Neutrophil (primary cell): Measurements from ENCODE around the gene OPRD1.
"Not testable (repeated sequence)": the region's sequence is repeated elsewhere in the genome, so short reads cannot be mapped to it uniquely, and the experiment has no call there.

Experiments
- H3K27ac ChIP-seq: fragments of 200-600 bp; sonication (generic); 2 replicates; pipeline ENCODE4 v1.5.1; 2016; ENCODE audit warnings: mild to moderate bottlenecking, moderate library complexity
- H3K27me3 ChIP-seq: fragments of 200-600 bp; sonication (generic); 2 replicates; pipeline ENCODE4 v1.6.0; 2016; ENCODE audit warnings: mild to moderate bottlenecking
- H3K36me3 ChIP-seq: fragments of 200-600 bp; sonication (generic); 2 replicates; pipeline ENCODE4 v1.5.1; 2017
- H3K4me1 ChIP-seq, 2 experiments: fragments of 200-600 bp in 1 of 2; sonication (generic) in 1 of 2; 1 replicate in 1 of 2; 2 replicates in 1 of 2; pipeline versions ENCODE4 v1.5.1 to v1.6.1; 2013 to 2016; ENCODE audit warnings: low read depth in 1 of 2, low read length in 1 of 2, mild to moderate bottlenecking in 1 of 2, moderate library complexity in 1 of 2; ENCODE audit not compliant: control insufficient read depth in 1 of 2, insufficient read depth in 1 of 2
- H3K4me3 ChIP-seq, 2 experiments: fragments of 200-600 bp in 1 of 2; sonication (generic) in 1 of 2; 1 replicate in 1 of 2; 2 replicates in 1 of 2; pipeline ENCODE4 v1.5.1; 2013 to 2016; ENCODE audit warnings: low read depth in 1 of 2, low read length in 1 of 2, mild to moderate bottlenecking in 1 of 2, moderate library complexity in 1 of 2
- H3K9me3 ChIP-seq: fragments of 200-600 bp; sonication (generic); 2 replicates; pipeline ENCODE4 v1.5.1; 2016
- CTCF ChIP-seq: fragments of 200-600 bp; sonication (generic); IDR thresholded peaks from 2 replicates; pipeline ENCODE4 v1.5.1; 2016; ENCODE audit warnings: antibody characterized with exemption

The OPRD1 gene

GRCh38 chr1:28792644-28793121 lies 19.3 kb upstream of the OPRD1 start:
- Histone ChIP-seq H3K27ac (no peak overlapping the region), H3K9me3 (no peaks in the 10 kb centered on the region), H3K4me1 (no peaks in the 10 kb centered on the region), H3K27me3 (peaks cover 18% of the 10 kb centered on the region), H3K36me3 (no peaks in the 10 kb centered on the region), H3K4me3 (no peak overlapping the region)
- TF ChIP-seq CTCF = no peak

GRCh38 chr1:28794582-28794981 lies 17.4 kb upstream of the OPRD1 start:
- H3K4me1 ChIP-seq, H3K4me3 ChIP-seq, H3K9me3 ChIP-seq, H3K27ac ChIP-seq, H3K36me3 ChIP-seq: not testable (repeated sequence)
- H3K27me3 ChIP-seq = peaks cover 32% of the 10 kb centered on the region

DNA sequence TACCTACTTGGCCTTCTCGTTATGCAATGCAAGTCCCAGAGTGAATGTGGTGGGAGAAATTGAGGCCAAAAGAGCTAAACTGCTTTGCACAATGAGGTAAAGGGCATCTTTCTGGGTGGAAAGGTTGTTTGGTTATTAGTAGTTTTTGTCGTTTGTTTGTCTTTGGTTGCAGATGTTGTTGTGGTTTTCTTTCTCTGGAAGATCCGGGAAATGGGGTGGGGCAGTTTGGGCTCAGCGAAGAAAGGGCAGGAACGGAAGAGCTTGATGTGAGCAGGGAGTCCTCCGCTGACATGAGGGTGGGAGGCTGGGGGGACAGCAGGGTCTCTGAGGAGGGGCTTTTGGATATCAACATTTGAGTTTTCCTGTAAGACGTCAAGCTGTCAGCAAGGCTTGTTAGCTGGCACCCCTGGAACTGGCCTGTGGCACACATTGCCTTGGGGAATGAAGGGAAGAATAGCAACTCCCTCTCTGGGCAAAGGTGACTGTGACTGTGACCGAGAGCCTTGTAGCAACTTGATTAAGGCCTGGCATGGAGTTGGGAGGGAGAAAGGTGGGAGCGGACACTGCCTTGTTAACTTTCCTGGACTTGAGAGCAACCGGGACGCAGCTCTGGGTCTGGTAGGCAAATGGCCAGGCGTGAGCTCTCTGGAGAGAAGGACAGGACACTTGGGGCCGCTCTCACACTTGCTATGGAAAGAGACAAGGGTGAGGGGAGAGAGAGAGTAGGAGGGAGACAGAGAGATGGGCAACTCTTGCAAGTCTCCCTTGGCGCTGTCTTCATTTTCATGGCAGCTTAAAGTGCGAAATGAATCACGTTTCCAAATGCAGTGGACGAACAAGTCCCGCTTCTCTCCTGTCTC lies 15.4 kb upstream of the OPRD1 start:
- H3K27me3 ChIP-seq = peaks cover 32% of the 10 kb centered on the region
- H3K36me3 ChIP-seq = no peaks in the 10 kb centered on the region
- TF ChIP-seq CTCF = no peak
- H3K4me1 ChIP-seq = no peaks in the 10 kb centered on the region
- H3K9me3 ChIP-seq = no peaks in the 10 kb centered on the region
- H3K27ac ChIP-seq = no peak overlapping the region
- H3K4me3 ChIP-seq = no peak overlapping the region

DNA sequence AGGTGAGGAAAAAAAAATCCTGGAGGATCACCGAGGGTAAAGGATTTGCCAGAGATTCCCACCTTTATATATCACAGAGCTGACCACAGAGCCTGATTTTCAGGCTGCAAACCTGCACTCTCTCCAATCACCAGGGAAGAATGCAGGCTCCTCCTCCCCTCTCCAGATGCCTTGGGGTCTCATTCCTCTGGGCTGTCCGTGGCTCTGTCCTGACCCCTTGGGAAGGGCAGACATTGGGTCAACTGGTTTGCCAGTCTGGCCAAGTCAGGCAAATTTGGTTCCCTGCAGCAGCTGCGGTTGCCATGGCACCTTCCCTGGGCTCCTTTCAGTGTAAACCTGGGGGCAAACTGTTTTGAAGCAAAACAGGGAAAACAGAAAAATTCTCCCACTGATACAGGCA lies 11.6 kb upstream of the OPRD1 start:
- Histone ChIP-seq H3K27me3 (peaks cover 32% of the 10 kb centered on the region), H3K4me1 (no peaks in the 10 kb centered on the region), H3K36me3 (no peaks in the 10 kb centered on the region), H3K4me3 (no peak overlapping the region), H3K27ac (no peak overlapping the region), H3K9me3 (no peaks in the 10 kb centered on the region)
- TF ChIP-seq CTCF = no peak

DNA sequence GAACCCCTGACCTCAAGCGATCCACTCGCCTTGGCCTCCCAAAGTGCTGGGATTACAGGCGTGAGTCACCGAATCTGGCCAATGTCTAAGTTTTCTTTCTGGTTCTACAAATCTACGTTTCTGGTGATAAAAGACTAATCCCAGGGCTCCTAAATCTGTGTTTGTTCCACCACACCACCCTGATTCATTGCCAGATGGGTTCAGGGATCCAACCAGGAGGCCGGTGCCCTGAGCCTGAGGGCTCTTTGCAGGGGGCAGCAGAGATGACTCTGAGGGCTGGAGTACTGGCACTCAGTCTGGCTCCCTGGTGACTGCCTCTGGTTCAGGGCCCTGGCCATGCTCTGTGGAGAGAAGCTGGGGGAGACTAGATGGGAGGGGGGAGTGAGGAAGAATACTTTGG lies 10.5 kb upstream of the OPRD1 start:
- H3K36me3 ChIP-seq = no peaks in the 10 kb centered on the region
- no peaks in the 10 kb centered on the region for H3K4me1 ChIP-seq
- no peaks in the 10 kb centered on the region for H3K9me3 ChIP-seq
- TF ChIP-seq CTCF = no peak
- no peak overlapping the region for H3K27ac ChIP-seq
- peaks cover 26% of the 10 kb centered on the region for H3K27me3 ChIP-seq
- H3K4me3 ChIP-seq = no peak overlapping the region

GRCh38 chr1:28803051-28803450 lies 8.9 kb upstream of the OPRD1 start:
- Histone ChIP-seq H3K27ac (no peak overlapping the region), H3K4me3 (no peak overlapping the region), H3K36me3 (no peaks in the 10 kb centered on the region), H3K27me3 (peaks cover 23% of the 10 kb centered on the region), H3K9me3 (no peaks in the 10 kb centered on the region), H3K4me1 (no peaks in the 10 kb centered on the region)
- TF ChIP-seq CTCF = no peak
